K562 (cell line): ENCODE measurements around the gene CCL22. TPM values are rescaled to one million over a fixed set of nuclear protein-coding genes. Genes with fewer than 3 reads are reported as not detected.

Source experiments
- ATAC-seq: fragments of 200-7000 bp; cut with Tn5 transposase; 3 replicates; pipeline ENCODE4 v1.9.1; 2020; ENCODE audit warnings: moderate library complexity
- BruUV-seq: library from RNA; stranded (reverse); fragments of 400-500 nt; replicated peaks from 2 replicates; lab custom pipeline; 2021; lab: Mats Ljungman, UMichigan
- CTCF ChIA-PET: fragments of 300-600 bp; formaldehyde crosslinking; extraction: SDS; loops from one replicate; lab custom pipeline; 2021; ENCODE audit warnings: low intra/inter-chr PET ratio; lab: Yijun Ruan, JAX
- POLR2A ChIA-PET: fragments of 300-600, 350-650 bp; sonication (Branson Sonifier 250); formaldehyde crosslinking; extraction: SDS; loops from one replicate; lab custom pipeline; 2021; ENCODE audit warnings: antibody characterized with exemption, inconsistent platforms; lab: Yijun Ruan, JAX
- DNase-seq, 4 experiments: peaks; one replicate each; pipeline versions ENCODE4 v3.0.0 to v3.0.0-alpha.2; 2011 to 2018; ENCODE audit warnings: low spot score in 3 of 4, mixed read lengths in 3 of 4; ENCODE audit errors: extremely low read depth in 1 of 4
- FAIRE-seq: peaks from 2 replicates; lab custom pipeline; 2011; peaks lifted over from hg19 to GRCh38; lab: Jason Lieb, UNC
- H2AFZ ChIP-seq: 2 replicates; pipeline ENCODE4 v1.6.0; 2011; ENCODE audit warnings: low read depth, low read length, control low read depth, inconsistent platforms
- H3K27ac ChIP-seq: fragments of 200-600 bp; 3 replicates; pipeline ENCODE4 v1.8.0; 2011; ENCODE audit warnings: low read depth, mild to moderate bottlenecking, control low read depth, inconsistent platforms, low read length, moderate library complexity, mixed read lengths; ENCODE audit errors: extremely low read depth
- H3K27me3 ChIP-seq, 2 experiments: fragments of 300-600 bp in 1 of 2; 2 replicates in 1 of 2; 3 replicates in 1 of 2; pipeline versions ENCODE4 v1.6.0 to v1.8.0; 2011; ENCODE audit warnings: inconsistent platforms in 2 of 2, low read length in 2 of 2, mild to moderate bottlenecking in 1 of 2, mixed read lengths in 1 of 2, moderate library complexity in 1 of 2; ENCODE audit not compliant: control insufficient read depth in 2 of 2, insufficient read depth in 2 of 2
- H3K36me3 ChIP-seq: fragments of 300-600 bp; 3 replicates; pipeline ENCODE4 v1.8.0; 2011; ENCODE audit warnings: mild to moderate bottlenecking, low read length, inconsistent platforms; ENCODE audit not compliant: control insufficient read depth, insufficient read depth
- H3K4me1 ChIP-seq, 2 experiments: fragments of 200-600 bp in 1 of 2; replicated peaks in 1 of 2; 2 replicates in 1 of 2; 3 replicates in 1 of 2; pipeline versions ENCODE4 v1.5.1 to v1.8.0; 2011; ENCODE audit warnings: inconsistent platforms in 2 of 2, low read length in 2 of 2, mild to moderate bottlenecking in 1 of 2, mixed read lengths in 1 of 2, moderate library complexity in 1 of 2; ENCODE audit not compliant: control insufficient read depth in 2 of 2, insufficient read depth in 2 of 2
- H3K4me2 ChIP-seq: 2 replicates; pipeline ENCODE4 v1.6.1; 2011; ENCODE audit warnings: low read length, control low read depth, inconsistent platforms, mixed read lengths; ENCODE audit not compliant: insufficient read depth
- H3K4me3 ChIP-seq: fragments of 200-600 bp; sonication (generic), shearing (Covaris generic); 2 replicates; pipeline ENCODE4 v1.5.1; 2016; ENCODE audit warnings: control low read depth, inconsistent platforms
- H3K79me2 ChIP-seq: fragments of 200-600 bp; 3 replicates; pipeline ENCODE4 v1.8.0; 2011; ENCODE audit warnings: low read length, inconsistent platforms; ENCODE audit not compliant: control insufficient read depth, insufficient read depth
- H3K9ac ChIP-seq, 2 experiments: 2 replicates each; pipeline versions ENCODE4 v1.6.0 to v1.6.1; 2011; ENCODE audit warnings: low read depth in 2 of 2, low read length in 2 of 2, control low read depth in 1 of 2, inconsistent platforms in 1 of 2, mild to moderate bottlenecking in 1 of 2, mixed read lengths in 1 of 2; ENCODE audit not compliant: insufficient read depth in 1 of 2
- H3K9me1 ChIP-seq: one replicate; pipeline ENCODE4 v1.6.0; 2011; ENCODE audit warnings: inconsistent platforms, mild to moderate bottlenecking, low read length, moderate library complexity; ENCODE audit not compliant: control insufficient read depth, insufficient read depth
- H3K9me3 ChIP-seq: replicated peaks from 2 replicates; pipeline ENCODE4 v1.5.1; 2011; ENCODE audit warnings: low read depth, low read length, inconsistent platforms; ENCODE audit not compliant: control insufficient read depth, insufficient read depth
- H4K20me1 ChIP-seq: replicated peaks from 2 replicates; pipeline ENCODE4 v1.6.1; 2011; ENCODE audit warnings: low read length, inconsistent platforms, mixed read lengths; ENCODE audit not compliant: control insufficient read depth, insufficient read depth
- NFIX ChIP-seq: fragments of 250-450 bp; sonication (Bioruptor Pico); IDR thresholded peaks from 2 replicates; pipeline ENCODE4 v1.4.0; 2020; ENCODE audit warnings: low read depth, mild to moderate bottlenecking, moderate library complexity
- PKNOX1 ChIP-seq: fragments of 450-650 bp; IDR thresholded peaks from 2 replicates; pipeline ENCODE4 v1.6.1; 2016
- POLR2AphosphoS2 ChIP-seq: IDR thresholded peaks from 2 replicates; pipeline ENCODE4 v1.6.1; 2012; ENCODE audit warnings: low read length, improper control_type of control experiment
- SIRT6 ChIP-seq: IDR thresholded peaks from one replicate; pipeline ENCODE4 v1.6.1; 2012; ENCODE audit warnings: low read depth, mild to moderate bottlenecking, control low read depth, inconsistent platforms, low read length, moderate library complexity
- ZNF512 ChIP-seq: IDR thresholded peaks from 2 replicates; pipeline ENCODE4 v1.6.1; 2016; ENCODE audit warnings: missing genetic modification characterization, missing compliant biosample characterization
- ZNF707 ChIP-seq: fragments of 250-450 bp; sonication (Bioruptor Pico); conservative IDR thresholded peaks from 2 replicates; pipeline ENCODE4 v1.8.0; 2022; ENCODE audit warnings: inconsistent platforms, mild to moderate bottlenecking, moderate library complexity
- WGBS: fragments of 100-300 bp; shearing (Covaris generic); methylation state at CpG from one replicate; pipeline ENCODE4 v1.1.6; 2016; ENCODE audit warnings: low coverage, mixed read lengths; ENCODE audit not compliant: insufficient coverage; ENCODE audit errors: missing lambda C conversion rate; 5-methylcytosine and 5-hydroxymethylcytosine counted together
- in situ Hi-C: fragments of 300-500 bp; cut with MboI; formaldehyde crosslinking; loops from 4 replicates; pipeline ENCODE4 v1.15.0; 2018; ENCODE audit warnings: inconsistent platforms, mixed read lengths
- intact Hi-C: fragments of 100-400 bp; cut with micrococcal nuclease; formaldehyde crosslinking; loops from 2 replicates; pipeline ENCODE4 v1.14.2; 2022
- polyA plus RNA-seq, 8 experiments: library from polyadenylated mRNA; depleted of rRNA in 4 of 8; stranded (reverse) in 5 of 8; unstranded in 3 of 8; fragments of >200 nt; fragmentation: Nextera tagmentation in 2 of 8; fragmentation: Illumina TruSeq in 1 of 8; extraction: Ambion mirVana in 2 of 8; extraction: Trizol in 1 of 8; gene quantifications; 2 replicates each; pipeline versions ENCODE4 v1.2.1 to v1.2.3, GENCODE V29; 2011 to 2014; ENCODE audit warnings: inconsistent platforms in 1 of 8, missing spikeins in 1 of 8
- total RNA-seq, 7 experiments: library from RNA; depleted of rRNA in 6 of 7; stranded (reverse); fragments of >200 nt in 6 of 7; fragmentation: Illumina TruSeq in 2 of 7; extraction: Trizol in 2 of 7; gene quantifications; 2 replicates each; pipeline versions ENCODE4 v1.2.1 to v1.2.3, GENCODE V29; 2011 to 2021; ENCODE audit warnings: low replicate concordance in 1 of 7

CCL22 gene
- total and polyA plus RNA-seq, 9 of the 15 experiments (the other 6 are each of a cell fraction or from before 2014, with no cell fraction given), result 0.04 to 0.29 (median 0.06) TPM; not detected in 5

GRCh38 chr16:57371494-57372371 is 13.2 kb downstream of the CCL22 start:
- H3K4me3 ChIP-seq, result no peak overlapping the region
- ATAC-seq, result no peak; the same call in 2 of the 3 replicates
- no peaks in the 10 kb centered on the region for H3K9me1 ChIP-seq
- WGBS, result 1% methylated on average over 15 of the region's 15 CpGs
- in situ Hi-C loops, result no loop called here
- H3K9ac ChIP-seq, result no peak overlapping the region
- BruUV-seq, result no TSS peak
- peaks cover 12 to 49% of the 10 kb centered on the region in 2 experiments for H3K27me3 ChIP-seq
- H3K9me3 ChIP-seq, result no peaks in the 10 kb centered on the region
- intact Hi-C loops, result no loop called here
- H3K79me2 ChIP-seq, result no peaks in the 10 kb centered on the region
- no peak for DNase-seq
- ChIA-PET CTCF (no interaction called here), POLR2A (interaction anchor here (0.7 to 0.8 kb wide), 2 partner anchors 13 to 37 kb away, joined by 4 read pairs; no protein-coding TSS in a partner anchor)
- TF ChIP-seq PKNOX1, result no peak
- no peak for TF ChIP-seq ZNF512 (tag)
- TF ChIP-seq ZNF707, result no peak
- no peak for TF ChIP-seq POLR2AphosphoS2
- TF ChIP-seq NFIX (CRISPR knock-in tag), result no peak
- TF ChIP-seq SIRT6, result no peak
- peaks cover 0 to 7% of the 10 kb centered on the region in 2 experiments; a peak in 2 of 5 replicates for H3K4me1 ChIP-seq
- H2AFZ ChIP-seq, result no peak overlapping the region
- H4K20me1 ChIP-seq, result no peaks in the 10 kb centered on the region
- no peaks in the 10 kb centered on the region for H3K36me3 ChIP-seq
- no peak overlapping the region for H3K27ac ChIP-seq
- FAIRE-seq, result no peak
- H3K4me2 ChIP-seq, result no peak overlapping the region
